ENCODE measurements around the gene CCNI. TPM values are rescaled to one million over a fixed set of nuclear protein-coding genes. Genes with fewer than 3 reads are reported as not detected.
"Not testable (repeated sequence)": the region's sequence is repeated elsewhere in the genome, so short reads cannot be mapped to it uniquely, and the experiment has no call there.

The CCNI gene
- total and polyA plus RNA-seq, 4 donors = 36.2 to 87.5 (median 62.3) TPM

GRCh38 chr4:77073106-77073809 is 2.5 kb downstream of the CCNI start (continued):
- no peak for TF ChIP-seq FOXA1 (IDR thresholded peaks at IDR 0.05)
- TF ChIP-seq HNF4G (IDR thresholded peaks at IDR 0.05) = no peak
- no peak for TF ChIP-seq TAF1 (conservative IDR thresholded peaks at IDR 0.05)
- TF ChIP-seq NR2F2 (IDR thresholded peaks at IDR 0.05) = no peak
- no peak for TF ChIP-seq MAX (IDR thresholded peaks at IDR 0.05)
- no peak for TF ChIP-seq SP1 (IDR thresholded peaks at IDR 0.05)

GRCh38 chr4:77072195-77072753 is 3.5 kb downstream of the CCNI start:
- H3K9ac ChIP-seq (ENCODE audit: low read depth in 1 of 2, low read length in 2 of 2) = peak overlapping the region in 1 of 2 donors; percentile 23
- TF ChIP-seq YY1 (IDR thresholded peaks at IDR 0.05) (no peak), RXRA (IDR thresholded peaks at IDR 0.05) (peak in 1 of 2 donors; percentile 15), NR2F2 (IDR thresholded peaks at IDR 0.05) (no peak), TAF1 (conservative IDR thresholded peaks at IDR 0.05) (no peak), GABPA (IDR thresholded peaks at IDR 0.05 in 1 of 2, conservative IDR thresholded peaks at IDR 0.05 in 1 of 2) (no peak), HNF4A (conservative IDR thresholded peaks at IDR 0.05) (peak in 1 of 2 donors; percentile 24), FOXA2 (IDR thresholded peaks at IDR 0.05) (no peak), RAD21 (IDR thresholded peaks at IDR 0.05) (no peak), FOXA1 (IDR thresholded peaks at IDR 0.05) (no peak)
- 68% methylated on average over 5 of the region's 5 CpGs for WGBS
- DNase-seq (ENCODE audit: low spot score) = no peak
- H3K4me3 ChIP-seq (ENCODE audit: low read depth in 1 of 3, low read length in 3 of 3) = no peak overlapping the region
- no peaks in the 10 kb centered on the region for H3K9me3 ChIP-seq (ENCODE audit: control insufficient read depth in 4 of 4, low read length in 3 of 4)
- H3K4me1 ChIP-seq (ENCODE audit: control insufficient read depth in 4 of 4, insufficient read depth in 4 of 4, low read length in 3 of 4) = peaks cover 6 to 35% (median 25%) of the 10 kb centered on the region in 4 donors
- H3K36me3 ChIP-seq (ENCODE audit: control insufficient read depth in 4 of 4, insufficient read depth in 3 of 4, low read depth in 1 of 4, low read length in 3 of 4) = peaks cover 0 to 2% (median 0%) of the 10 kb centered on the region in 4 donors
- H3K27ac ChIP-seq (ENCODE audit: low read depth in 1 of 2, low read length in 2 of 2) = no peak overlapping the region
- no peaks in the 10 kb centered on the region for H3K27me3 ChIP-seq (ENCODE audit: control insufficient read depth in 4 of 4, insufficient read depth in 4 of 4, low read length in 3 of 4)

- H3K4me3 ChIP-seq (ENCODE audit: low read depth in 1 of 3, low read length in 3 of 3) = not testable (repeated sequence)
These were observed 6.3 kb downstream of the CCNI start for GRCh38 chr4:77069514-77069913.

GRCh38 chr4:77065382-77065781 is 10.4 kb downstream of the CCNI start:
- WGBS = 96% methylated on average over 1 of the region's 1 CpG

More at GRCh38 chr4:77069514-77069913, 6.3 kb downstream of the CCNI start:
- H3K4me1 ChIP-seq (ENCODE audit: control insufficient read depth in 4 of 4, insufficient read depth in 4 of 4, low read length in 3 of 4) = peaks cover 6 to 32% (median 24%) of the 10 kb centered on the region in 4 donors
- H3K27me3 ChIP-seq (ENCODE audit: control insufficient read depth in 4 of 4, insufficient read depth in 4 of 4, low read length in 3 of 4); H3K9ac ChIP-seq (ENCODE audit: low read depth in 1 of 2, low read length in 2 of 2); H3K27ac ChIP-seq (ENCODE audit: low read depth in 1 of 2, low read length in 2 of 2); DNase-seq (ENCODE audit: low spot score); H3K36me3 ChIP-seq (ENCODE audit: control insufficient read depth in 4 of 4, insufficient read depth in 3 of 4, low read depth in 1 of 4, low read length in 3 of 4); H3K9me3 ChIP-seq (ENCODE audit: control insufficient read depth in 4 of 4, low read length in 3 of 4): not testable (repeated sequence)
- 70% methylated on average over 3 of the region's 3 CpGs for WGBS

More at GRCh38 chr4:77065382-77065781, 10.4 kb downstream of the CCNI start:
- no peak for DNase-seq (ENCODE audit: low spot score)
- Histone ChIP-seq H3K9ac (ENCODE audit: low read depth in 1 of 2, low read length in 2 of 2) (no peak overlapping the region), H3K27ac (ENCODE audit: low read depth in 1 of 2, low read length in 2 of 2) (no peak overlapping the region), H3K4me3 (ENCODE audit: low read depth in 1 of 3, low read length in 3 of 3) (no peak overlapping the region), H3K36me3 (ENCODE audit: control insufficient read depth in 4 of 4, insufficient read depth in 3 of 4, low read depth in 1 of 4, low read length in 3 of 4) (peaks cover 5 to 26% (median 15%) of the 10 kb centered on the region in 4 donors), H3K27me3 (ENCODE audit: control insufficient read depth in 4 of 4, insufficient read depth in 4 of 4, low read length in 3 of 4) (no peaks in the 10 kb centered on the region), H3K9me3 (ENCODE audit: control insufficient read depth in 4 of 4, low read length in 3 of 4) (no peaks in the 10 kb centered on the region), H3K4me1 (ENCODE audit: control insufficient read depth in 4 of 4, insufficient read depth in 4 of 4, low read length in 3 of 4) (peaks cover 0 to 8% (median 2%) of the 10 kb centered on the region in 4 donors)
- TF ChIP-seq ZBTB33 (IDR thresholded peaks at IDR 0.05) (no peak), MAX (IDR thresholded peaks at IDR 0.05) (no peak), HNF4A (conservative IDR thresholded peaks at IDR 0.05) (no peak), FOXA2 (IDR thresholded peaks at IDR 0.05) (no peak), TAF1 (conservative IDR thresholded peaks at IDR 0.05) (no peak), NR2F2 (IDR thresholded peaks at IDR 0.05) (no peak), JUND (IDR thresholded peaks at IDR 0.05) (no peak), ATF3 (IDR thresholded peaks at IDR 0.05) (no peak), FOXA1 (IDR thresholded peaks at IDR 0.05) (no peak), GABPA (IDR thresholded peaks at IDR 0.05 in 1 of 2, conservative IDR thresholded peaks at IDR 0.05 in 1 of 2) (no peak)
